GM21526 (cell line): ENCODE results near the gene CORO1C.

Experiments
- ATAC-seq: cut with Tn5 transposase; IDR thresholded peaks from one replicate; pipeline ENCODE4 v1.9.1; 2021; ENCODE audit warnings: moderate library complexity; ENCODE audit not compliant: unreplicated experiment, low FRiP score

The CORO1C gene

GRCh38 chr12:108653922-108654321 lies 77.4 kb downstream of the CORO1C start:
- no peak for ATAC-seq

- no peak for ATAC-seq
These were observed 78.2 kb downstream of the CORO1C start for GRCh38 chr12:108653082-108653516.

- ATAC-seq = no peak
These were observed 81.2 kb downstream of the CORO1C start for GRCh38 chr12:108650083-108650482.

GRCh38 chr12:108649669-108650068 lies 81.6 kb downstream of the CORO1C start:
- no peak for ATAC-seq

GRCh38 chr12:108649126-108649525 lies 82.2 kb downstream of the CORO1C start:
- ATAC-seq = no peak

DNA sequence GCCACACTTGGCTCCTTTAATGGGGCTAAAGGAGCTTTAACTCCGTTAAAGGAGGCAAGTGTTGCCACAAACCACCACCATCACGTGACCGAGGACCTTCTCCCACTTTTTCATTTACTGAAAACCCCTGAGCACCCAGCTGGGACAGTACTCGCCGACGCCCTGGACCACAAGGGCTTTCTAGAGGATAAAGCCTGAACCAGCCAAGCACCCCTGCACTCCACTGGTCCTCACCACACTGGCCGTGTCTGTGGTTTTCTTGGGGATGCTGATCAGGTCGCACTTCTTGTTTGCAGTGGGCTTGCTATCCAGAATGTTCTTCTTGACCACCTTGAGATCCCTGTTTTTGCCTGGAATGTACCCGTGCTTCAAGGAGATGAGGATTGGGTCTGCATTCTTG lies 82.9 kb downstream of the CORO1C start:
- ATAC-seq = no peak

GRCh38 chr12:108647585-108648287 lies 83.6 kb downstream of the CORO1C start:
- ATAC-seq = no peak

DNA sequence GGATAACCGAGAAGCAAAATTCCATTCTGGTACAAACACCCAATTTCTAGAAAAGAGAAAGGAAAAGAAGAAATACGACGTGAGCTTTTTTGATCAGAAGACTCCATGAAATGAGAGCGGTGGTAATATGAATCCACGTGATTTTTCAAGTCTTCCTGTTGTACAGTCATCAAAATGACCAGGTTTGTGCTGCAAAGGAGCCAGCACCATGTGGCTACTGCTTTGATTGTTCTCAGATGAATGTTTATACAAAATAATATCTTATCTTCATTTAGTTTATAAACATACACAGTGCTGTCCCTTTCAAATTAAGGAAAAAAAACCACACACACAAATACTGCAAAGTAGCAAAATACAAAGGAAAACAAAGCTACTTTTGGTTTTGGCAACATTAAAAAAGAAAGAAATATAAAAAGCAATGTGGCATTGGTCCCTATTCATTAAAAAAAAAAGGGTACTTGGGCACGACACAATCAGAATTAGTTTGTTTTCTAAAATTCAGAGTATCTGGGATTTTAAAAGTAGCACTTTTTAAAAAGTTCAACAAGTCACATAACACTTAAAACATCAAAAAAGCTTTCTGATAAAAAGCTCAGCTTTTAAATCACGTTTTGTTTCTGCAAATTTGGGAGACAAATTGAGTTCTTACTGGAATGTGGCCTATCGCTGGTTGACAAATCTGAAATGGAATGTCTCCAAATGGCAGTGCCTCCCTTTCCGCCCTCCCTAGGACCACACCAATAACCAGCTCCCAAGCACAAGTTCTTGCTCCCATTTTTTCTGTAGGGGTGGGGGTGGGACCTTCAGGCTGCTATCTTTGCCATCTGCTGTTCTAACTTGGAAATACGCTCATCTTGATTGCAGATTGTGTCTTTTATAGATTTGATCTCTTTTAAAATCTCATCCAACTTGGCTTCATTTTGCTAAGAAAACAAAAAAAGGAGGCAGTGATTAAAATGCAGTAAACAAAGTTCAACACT lies 84.4 kb downstream of the CORO1C start:
- ATAC-seq = no peak

GRCh38 chr12:108645686-108646599 lies 85.4 kb downstream of the CORO1C start:
- no peak for ATAC-seq

DNA sequence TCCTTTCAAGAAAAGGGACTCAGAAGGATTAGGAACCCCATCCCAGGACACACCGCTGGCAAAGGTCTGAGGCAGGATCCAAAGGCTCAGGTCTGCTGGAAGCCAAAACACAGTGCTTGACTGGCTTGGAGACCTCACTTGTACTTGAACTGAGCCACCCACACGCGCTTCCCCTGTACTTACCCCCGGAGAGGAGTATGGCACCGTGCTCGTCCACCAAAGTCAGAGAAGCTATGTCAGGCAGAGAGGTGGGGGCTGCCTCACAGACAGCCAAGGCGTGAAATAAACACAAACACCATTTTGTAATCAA lies 86.6 kb downstream of the CORO1C start:
- no peak for ATAC-seq

- no peak for ATAC-seq
These were observed 87.1 kb downstream of the CORO1C start for GRCh38 chr12:108643941-108644810.

GRCh38 chr12:108642899-108643654 lies 88.2 kb downstream of the CORO1C start:
- no peak for ATAC-seq

- no peak for ATAC-seq
These were observed 88.9 kb downstream of the CORO1C start for GRCh38 chr12:108642269-108642870.

GRCh38 chr12:108641446-108642268 lies 89.7 kb downstream of the CORO1C start:
- no peak for ATAC-seq

DNA sequence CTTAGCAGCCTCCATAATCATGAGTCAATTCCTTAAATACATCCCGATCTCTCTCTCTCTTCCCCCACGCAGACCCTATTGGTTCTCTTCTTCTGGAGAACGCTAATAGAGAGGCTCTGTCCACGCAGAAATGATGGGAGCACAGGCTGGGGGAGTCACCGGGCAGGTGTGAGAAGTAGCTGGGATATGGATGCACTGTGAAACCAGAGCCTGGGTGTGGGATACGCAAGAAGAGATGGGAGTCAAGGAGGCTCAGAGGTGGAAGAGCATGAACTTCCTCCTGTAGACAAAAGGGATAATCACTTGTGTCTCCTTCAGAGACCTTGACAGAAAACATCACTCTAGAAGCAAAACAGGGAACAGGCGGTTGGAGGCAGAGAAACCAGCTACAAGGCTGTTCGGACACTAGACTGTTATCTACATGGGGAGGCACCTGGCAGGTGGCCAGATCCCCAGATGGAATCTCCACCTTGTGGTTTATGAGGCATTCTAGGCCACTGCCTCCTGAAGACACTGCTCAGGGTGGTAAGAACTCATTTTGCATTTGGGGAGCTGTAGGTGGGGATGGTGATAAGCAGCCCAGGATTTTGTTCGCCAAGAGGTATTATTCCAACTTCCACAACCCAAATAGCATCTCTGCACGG lies 90.4 kb downstream of the CORO1C start:
- ATAC-seq = no peak

- ATAC-seq = no peak
These were observed 92.1 kb downstream of the CORO1C start for GRCh38 chr12:108638997-108639822.
